HL-60 (cell line): ENCODE measurements around the gene GRID1.

ENCODE experiments used
- DNase-seq, 2 experiments: peaks; one replicate each; pipeline ENCODE4 v3.0.0-alpha.2; 2010 to 2020; ENCODE audit warnings: low read depth in 1 of 2, low spot score in 1 of 2
- H3K27ac ChIP-seq: fragments of 250-450 bp; sonication (Bioruptor Pico); replicated peaks from 2 replicates; pipeline ENCODE4 v1.5.1; 2020; ENCODE audit warnings: mild to moderate bottlenecking, moderate library complexity
- H3K27me3 ChIP-seq: fragments of 250-450 bp; sonication (Bioruptor Pico); 2 replicates; pipeline ENCODE4 v1.5.1; 2021; ENCODE audit warnings: mild to moderate bottlenecking, moderate library complexity; ENCODE audit not compliant: insufficient read depth, poor library complexity, severe bottlenecking
- H3K4me3 ChIP-seq: replicated peaks from 2 replicates; pipeline ENCODE4 v1.5.1; 2011; ENCODE audit warnings: mild to moderate bottlenecking, control low read depth, low read length; ENCODE audit not compliant: insufficient read depth
- GABPA ChIP-seq: IDR thresholded peaks from 2 replicates; pipeline ENCODE4 v1.6.1; 2012; ENCODE audit warnings: low read depth
- POLR2AphosphoS5 ChIP-seq: IDR thresholded peaks from 2 replicates; pipeline ENCODE4 v1.6.1; 2012; ENCODE audit warnings: low read depth
- SPI1 ChIP-seq: IDR thresholded peaks from 2 replicates; pipeline ENCODE4 v1.6.1; 2012; ENCODE audit warnings: low read depth, mild to moderate bottlenecking, borderline replicate concordance
- TF ChIP-seq, protein P1 (sequence below): IDR thresholded peaks from 2 replicates; pipeline ENCODE4 v1.6.1; 2012; ENCODE audit warnings: low read depth; ENCODE audit not compliant: insufficient replicate concordance
- TF ChIP-seq, protein P2 (sequence below): IDR thresholded peaks from one replicate; pipeline ENCODE4 v1.5.1; 2011; ENCODE audit warnings: low read length, control low read depth, inconsistent platforms; ENCODE audit not compliant: insufficient read depth

The GRID1 gene

DNA sequence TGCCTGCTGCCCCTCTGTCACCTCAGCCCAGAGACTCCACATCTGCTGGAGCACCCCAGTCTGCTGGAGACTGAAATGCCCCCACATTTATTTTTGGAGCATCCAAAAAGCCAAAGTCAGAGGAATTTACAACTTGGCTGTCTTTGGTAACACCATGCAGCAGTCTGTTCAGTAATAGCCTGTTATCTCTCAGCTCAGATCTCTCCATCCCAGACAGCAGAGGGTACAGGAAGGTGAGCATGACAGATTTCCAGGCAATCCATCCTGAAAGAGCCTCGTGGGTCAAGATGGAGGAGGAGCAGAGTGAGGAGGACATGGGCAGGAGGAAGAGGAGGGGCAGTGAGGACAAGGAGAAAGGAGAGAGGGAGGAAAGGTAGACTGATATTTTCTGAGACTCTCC, 55.9 kb downstream of the GRID1 start:
- DNase-seq: no peak
- no peaks in the 10 kb centered on the region for H3K27me3 ChIP-seq
- no peak overlapping the region for H3K4me3 ChIP-seq
- TF ChIP-seq POLR2AphosphoS5 (no peak), SPI1 (no peak), GABPA (no peak)
- TF ChIP-seq, protein P1, sequence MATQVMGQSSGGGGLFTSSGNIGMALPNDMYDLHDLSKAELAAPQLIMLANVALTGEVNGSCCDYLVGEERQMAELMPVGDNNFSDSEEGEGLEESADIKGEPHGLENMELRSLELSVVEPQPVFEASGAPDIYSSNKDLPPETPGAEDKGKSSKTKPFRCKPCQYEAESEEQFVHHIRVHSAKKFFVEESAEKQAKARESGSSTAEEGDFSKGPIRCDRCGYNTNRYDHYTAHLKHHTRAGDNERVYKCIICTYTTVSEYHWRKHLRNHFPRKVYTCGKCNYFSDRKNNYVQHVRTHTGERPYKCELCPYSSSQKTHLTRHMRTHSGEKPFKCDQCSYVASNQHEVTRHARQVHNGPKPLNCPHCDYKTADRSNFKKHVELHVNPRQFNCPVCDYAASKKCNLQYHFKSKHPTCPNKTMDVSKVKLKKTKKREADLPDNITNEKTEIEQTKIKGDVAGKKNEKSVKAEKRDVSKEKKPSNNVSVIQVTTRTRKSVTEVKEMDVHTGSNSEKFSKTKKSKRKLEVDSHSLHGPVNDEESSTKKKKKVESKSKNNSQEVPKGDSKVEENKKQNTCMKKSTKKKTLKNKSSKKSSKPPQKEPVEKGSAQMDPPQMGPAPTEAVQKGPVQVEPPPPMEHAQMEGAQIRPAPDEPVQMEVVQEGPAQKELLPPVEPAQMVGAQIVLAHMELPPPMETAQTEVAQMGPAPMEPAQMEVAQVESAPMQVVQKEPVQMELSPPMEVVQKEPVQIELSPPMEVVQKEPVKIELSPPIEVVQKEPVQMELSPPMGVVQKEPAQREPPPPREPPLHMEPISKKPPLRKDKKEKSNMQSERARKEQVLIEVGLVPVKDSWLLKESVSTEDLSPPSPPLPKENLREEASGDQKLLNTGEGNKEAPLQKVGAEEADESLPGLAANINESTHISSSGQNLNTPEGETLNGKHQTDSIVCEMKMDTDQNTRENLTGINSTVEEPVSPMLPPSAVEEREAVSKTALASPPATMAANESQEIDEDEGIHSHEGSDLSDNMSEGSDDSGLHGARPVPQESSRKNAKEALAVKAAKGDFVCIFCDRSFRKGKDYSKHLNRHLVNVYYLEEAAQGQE: no peak
- no peak overlapping the region for H3K27ac ChIP-seq

DNA sequence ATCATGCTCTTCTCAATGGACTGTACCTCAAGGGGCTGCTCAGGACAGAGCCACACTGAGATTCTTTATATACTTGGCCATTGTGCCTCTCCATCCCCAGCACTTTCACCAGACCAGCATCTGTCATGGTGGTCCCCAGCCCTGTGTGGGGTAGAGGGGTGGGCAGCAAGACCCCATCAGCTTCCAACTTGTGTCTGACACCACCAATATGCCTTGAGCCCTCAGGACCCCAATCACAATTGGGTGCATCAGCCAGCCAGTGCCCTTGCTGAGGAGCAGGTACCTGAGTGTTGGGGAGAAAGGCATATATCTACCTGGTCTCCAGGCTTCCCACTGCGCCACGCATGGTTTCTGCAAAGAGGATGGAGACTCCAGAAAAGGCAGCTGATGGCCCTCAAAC, 56.3 kb downstream of the GRID1 start:
- no peak for DNase-seq
- TF ChIP-seq, protein P2, sequence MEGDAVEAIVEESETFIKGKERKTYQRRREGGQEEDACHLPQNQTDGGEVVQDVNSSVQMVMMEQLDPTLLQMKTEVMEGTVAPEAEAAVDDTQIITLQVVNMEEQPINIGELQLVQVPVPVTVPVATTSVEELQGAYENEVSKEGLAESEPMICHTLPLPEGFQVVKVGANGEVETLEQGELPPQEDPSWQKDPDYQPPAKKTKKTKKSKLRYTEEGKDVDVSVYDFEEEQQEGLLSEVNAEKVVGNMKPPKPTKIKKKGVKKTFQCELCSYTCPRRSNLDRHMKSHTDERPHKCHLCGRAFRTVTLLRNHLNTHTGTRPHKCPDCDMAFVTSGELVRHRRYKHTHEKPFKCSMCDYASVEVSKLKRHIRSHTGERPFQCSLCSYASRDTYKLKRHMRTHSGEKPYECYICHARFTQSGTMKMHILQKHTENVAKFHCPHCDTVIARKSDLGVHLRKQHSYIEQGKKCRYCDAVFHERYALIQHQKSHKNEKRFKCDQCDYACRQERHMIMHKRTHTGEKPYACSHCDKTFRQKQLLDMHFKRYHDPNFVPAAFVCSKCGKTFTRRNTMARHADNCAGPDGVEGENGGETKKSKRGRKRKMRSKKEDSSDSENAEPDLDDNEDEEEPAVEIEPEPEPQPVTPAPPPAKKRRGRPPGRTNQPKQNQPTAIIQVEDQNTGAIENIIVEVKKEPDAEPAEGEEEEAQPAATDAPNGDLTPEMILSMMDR: no peak
- no peak for TF ChIP-seq GABPA
- TF ChIP-seq, protein P1: no peak
- no peak for TF ChIP-seq SPI1
- no peak for TF ChIP-seq POLR2AphosphoS5
- Histone ChIP-seq H3K27ac (no peak overlapping the region), H3K27me3 (no peaks in the 10 kb centered on the region), H3K4me3 (no peak overlapping the region)

DNA sequence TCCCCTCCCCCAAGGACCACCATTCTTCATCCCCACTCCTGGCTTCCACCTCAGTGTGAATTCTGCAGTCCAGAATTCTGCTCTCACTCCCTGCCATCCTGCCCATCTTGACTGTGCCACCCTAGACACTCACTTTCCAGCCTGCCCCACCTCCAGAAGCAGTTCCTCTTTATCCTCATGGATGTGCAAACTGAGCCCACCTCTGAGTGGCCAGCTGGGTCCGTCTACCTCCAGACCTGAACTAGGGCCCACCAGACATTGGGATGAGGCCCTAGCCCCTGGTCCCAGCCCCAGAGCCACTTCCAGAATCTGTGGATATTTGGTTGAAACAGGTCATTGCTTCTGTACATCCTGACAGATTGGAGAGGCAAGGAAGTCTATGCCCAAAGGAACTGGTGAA, 58.5 kb downstream of the GRID1 start:
- Histone ChIP-seq H3K27ac (no peak overlapping the region), H3K27me3 (no peaks in the 10 kb centered on the region), H3K4me3 (no peak overlapping the region)
- TF ChIP-seq, protein P1: no peak
- TF ChIP-seq SPI1 (no peak), POLR2AphosphoS5 (no peak), GABPA (no peak)
- TF ChIP-seq, protein P2: no peak
- no peak for DNase-seq
